Measurements from ENCODE around the gene HLF. TPM values are rescaled to one million over a fixed set of nuclear protein-coding genes. Genes with fewer than 3 reads are reported as not detected.

Gene HLF
- total RNA-seq, 1 experiment from 2014 or later = 3.2 TPM

- Histone ChIP-seq H3K27ac (ENCODE audit: low read depth, low read length, poor library complexity, severe bottlenecking) (no peak overlapping the region), H3K36me3 (ENCODE audit: insufficient read depth, low read length, poor library complexity, severe bottlenecking) (no peaks in the 10 kb centered on the region), H3K9me3 (ENCODE audit: low read depth, low read length, poor library complexity, severe bottlenecking) (no peaks in the 10 kb centered on the region), H3K4me3 (ENCODE audit: low read depth, low read length, poor library complexity, severe bottlenecking) (no peak overlapping the region), H3K4me1 (ENCODE audit: insufficient read depth, low read length, poor library complexity, severe bottlenecking) (no peaks in the 10 kb centered on the region), H3K27me3 (replicated peaks; ENCODE audit: insufficient read depth, low read depth, low read length, poor library complexity) (no peaks in the 10 kb centered on the region)
- intact Hi-C loops (cut with micrococcal nuclease; ENCODE audit: unreplicated experiment) = no loop called here
- no TSS peak for BruUV-seq (replicated peaks)
- TF ChIP-seq, protein P1, sequence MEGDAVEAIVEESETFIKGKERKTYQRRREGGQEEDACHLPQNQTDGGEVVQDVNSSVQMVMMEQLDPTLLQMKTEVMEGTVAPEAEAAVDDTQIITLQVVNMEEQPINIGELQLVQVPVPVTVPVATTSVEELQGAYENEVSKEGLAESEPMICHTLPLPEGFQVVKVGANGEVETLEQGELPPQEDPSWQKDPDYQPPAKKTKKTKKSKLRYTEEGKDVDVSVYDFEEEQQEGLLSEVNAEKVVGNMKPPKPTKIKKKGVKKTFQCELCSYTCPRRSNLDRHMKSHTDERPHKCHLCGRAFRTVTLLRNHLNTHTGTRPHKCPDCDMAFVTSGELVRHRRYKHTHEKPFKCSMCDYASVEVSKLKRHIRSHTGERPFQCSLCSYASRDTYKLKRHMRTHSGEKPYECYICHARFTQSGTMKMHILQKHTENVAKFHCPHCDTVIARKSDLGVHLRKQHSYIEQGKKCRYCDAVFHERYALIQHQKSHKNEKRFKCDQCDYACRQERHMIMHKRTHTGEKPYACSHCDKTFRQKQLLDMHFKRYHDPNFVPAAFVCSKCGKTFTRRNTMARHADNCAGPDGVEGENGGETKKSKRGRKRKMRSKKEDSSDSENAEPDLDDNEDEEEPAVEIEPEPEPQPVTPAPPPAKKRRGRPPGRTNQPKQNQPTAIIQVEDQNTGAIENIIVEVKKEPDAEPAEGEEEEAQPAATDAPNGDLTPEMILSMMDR (conservative IDR thresholded peaks at IDR 0.05; ENCODE audit: low read depth, low read length) = no peak
- no peak for TF ChIP-seq EZH2 (IDR thresholded peaks at IDR 0.05; ENCODE audit: borderline replicate concordance, low read depth, low read length, poor library complexity, severe bottlenecking)
- DNase-seq (ENCODE audit: low spot score) = no peak
- POLR2A ChIA-PET (ENCODE audit: low non-redundant PET) = no interaction called here
- CTCF ChIA-PET = no interaction called here
Observed at GRCh38 chr17:55284001-55284884, 19.5 kb downstream of the HLF start.

DNA sequence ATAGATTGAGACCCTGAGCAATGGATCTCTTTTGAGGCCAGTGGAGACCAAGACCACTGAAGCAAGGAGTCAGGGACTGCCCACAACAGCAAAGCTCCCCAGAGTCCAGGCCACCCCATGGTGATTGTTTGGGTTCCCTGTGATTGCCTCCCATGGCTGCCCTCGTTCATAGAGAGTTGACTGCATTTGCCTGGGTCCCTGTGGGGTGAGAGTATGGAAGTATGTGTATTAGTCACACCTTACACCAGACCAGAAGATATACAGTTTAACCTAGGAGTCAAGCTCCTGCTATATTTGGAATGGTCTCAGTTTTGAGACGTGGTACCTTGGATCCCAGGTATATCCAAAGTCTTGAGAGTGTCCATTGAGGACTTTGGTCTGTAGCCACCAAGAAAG lies 20.2 kb downstream of the HLF start:
- Histone ChIP-seq H3K4me1 (ENCODE audit: insufficient read depth, low read length, poor library complexity, severe bottlenecking) (no peaks in the 10 kb centered on the region), H3K4me3 (ENCODE audit: low read depth, low read length, poor library complexity, severe bottlenecking) (no peak overlapping the region), H3K36me3 (ENCODE audit: insufficient read depth, low read length, poor library complexity, severe bottlenecking) (no peaks in the 10 kb centered on the region), H3K27me3 (replicated peaks; ENCODE audit: insufficient read depth, low read depth, low read length, poor library complexity) (no peaks in the 10 kb centered on the region), H3K27ac (ENCODE audit: low read depth, low read length, poor library complexity, severe bottlenecking) (no peak overlapping the region), H3K9me3 (ENCODE audit: low read depth, low read length, poor library complexity, severe bottlenecking) (no peaks in the 10 kb centered on the region)
- intact Hi-C loops (cut with micrococcal nuclease; ENCODE audit: unreplicated experiment) = loop anchor here (5.0 kb wide), 1 partner anchor 218 kb away; no protein-coding TSS in a partner anchor
- ChIA-PET CTCF (no interaction called here), POLR2A (ENCODE audit: low non-redundant PET) (no interaction called here)
- TF ChIP-seq EZH2 (IDR thresholded peaks at IDR 0.05; ENCODE audit: borderline replicate concordance, low read depth, low read length, poor library complexity, severe bottlenecking) = no peak
- TF ChIP-seq, protein P1 (conservative IDR thresholded peaks at IDR 0.05; ENCODE audit: low read depth, low read length) = no peak
- no peak for DNase-seq (ENCODE audit: low spot score)
- BruUV-seq (replicated peaks) = no TSS peak

DNA sequence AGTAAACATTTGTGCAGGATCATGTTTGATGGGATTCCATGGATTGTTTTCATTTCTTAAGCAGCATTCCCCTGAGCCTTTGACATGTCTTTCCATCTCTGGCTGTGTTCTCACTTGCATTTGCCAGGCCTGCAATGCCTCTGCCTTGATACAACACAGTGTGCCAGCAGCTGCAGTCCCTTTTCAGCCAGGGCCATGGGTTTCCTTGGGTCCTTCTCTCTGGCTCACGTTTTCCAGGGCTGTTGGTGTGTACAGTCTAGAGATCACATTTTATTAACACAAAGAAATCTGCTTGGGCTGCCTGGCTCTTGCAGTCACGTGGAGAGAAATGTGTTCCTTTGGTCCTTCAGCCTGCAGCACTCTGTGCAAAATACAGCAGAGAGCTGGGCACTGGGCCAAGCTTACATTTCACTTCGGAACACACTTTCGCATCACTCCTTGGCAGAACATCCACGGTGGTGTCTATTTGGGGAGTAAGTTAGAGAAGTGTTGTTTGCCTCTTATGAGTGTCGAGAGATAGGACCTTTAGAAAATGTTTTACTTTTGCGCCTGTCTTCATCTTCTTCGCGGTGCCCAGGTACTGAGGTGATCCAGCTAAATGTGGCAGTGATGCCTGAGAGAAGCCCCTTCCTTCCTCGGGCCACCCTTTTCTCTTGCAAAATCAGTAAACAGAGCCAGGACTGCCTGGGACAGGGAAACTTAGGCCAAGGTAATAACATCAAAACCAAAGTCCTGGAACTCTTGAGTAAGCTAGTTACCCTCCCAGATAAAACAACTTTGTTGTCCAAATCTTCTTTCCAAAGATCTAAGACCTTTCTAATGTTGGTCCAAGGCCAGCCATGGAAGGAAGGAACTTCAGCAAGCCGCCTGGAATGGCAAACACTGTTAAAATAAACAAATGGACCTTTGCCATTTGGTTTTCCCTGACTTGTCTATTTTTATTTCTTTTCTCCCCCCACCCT lies 20.9 kb downstream of the HLF start:
- TF ChIP-seq, protein P1 (conservative IDR thresholded peaks at IDR 0.05; ENCODE audit: low read depth, low read length) = no peak
- Histone ChIP-seq H3K9me3 (ENCODE audit: low read depth, low read length, poor library complexity, severe bottlenecking) (peaks cover 3% of the 10 kb centered on the region), H3K4me1 (ENCODE audit: insufficient read depth, low read length, poor library complexity, severe bottlenecking) (no peaks in the 10 kb centered on the region), H3K4me3 (ENCODE audit: low read depth, low read length, poor library complexity, severe bottlenecking) (no peak overlapping the region), H3K36me3 (ENCODE audit: insufficient read depth, low read length, poor library complexity, severe bottlenecking) (no peaks in the 10 kb centered on the region), H3K27me3 (replicated peaks; ENCODE audit: insufficient read depth, low read depth, low read length, poor library complexity) (no peaks in the 10 kb centered on the region), H3K27ac (ENCODE audit: low read depth, low read length, poor library complexity, severe bottlenecking) (no peak overlapping the region)
- intact Hi-C loops (cut with micrococcal nuclease; ENCODE audit: unreplicated experiment) = loop anchor here (5.0 kb wide), 1 partner anchor 218 kb away; no protein-coding TSS in a partner anchor
- BruUV-seq (replicated peaks) = no TSS peak
- DNase-seq (ENCODE audit: low spot score) = no peak
- POLR2A ChIA-PET (ENCODE audit: low non-redundant PET) = no interaction called here
- CTCF ChIA-PET = no interaction called here

All from A673 (cell line).